ENCODE measurements around the gene SF3A2.

SF3A2 gene

GRCh38 chr19:2195361-2195760 is 41.3 kb upstream of the SF3A2 start:
- ATAC-seq, result no peak

GRCh38 chr19:2195914-2196313 is 40.7 kb upstream of the SF3A2 start:
- no peak for TF ChIP-seq BACH2 (CRISPR knock-in tag; IDR thresholded peaks at IDR 0.05; ENCODE audit: borderline replicate concordance)
- no peak for TF ChIP-seq PATZ1 (CRISPR knock-in tag; IDR thresholded peaks at IDR 0.05; ENCODE audit: borderline replicate concordance)
- no peak for TF ChIP-seq GLIS3 (CRISPR knock-in tag; IDR thresholded peaks at IDR 0.05)
- TF ChIP-seq, protein P1, sequence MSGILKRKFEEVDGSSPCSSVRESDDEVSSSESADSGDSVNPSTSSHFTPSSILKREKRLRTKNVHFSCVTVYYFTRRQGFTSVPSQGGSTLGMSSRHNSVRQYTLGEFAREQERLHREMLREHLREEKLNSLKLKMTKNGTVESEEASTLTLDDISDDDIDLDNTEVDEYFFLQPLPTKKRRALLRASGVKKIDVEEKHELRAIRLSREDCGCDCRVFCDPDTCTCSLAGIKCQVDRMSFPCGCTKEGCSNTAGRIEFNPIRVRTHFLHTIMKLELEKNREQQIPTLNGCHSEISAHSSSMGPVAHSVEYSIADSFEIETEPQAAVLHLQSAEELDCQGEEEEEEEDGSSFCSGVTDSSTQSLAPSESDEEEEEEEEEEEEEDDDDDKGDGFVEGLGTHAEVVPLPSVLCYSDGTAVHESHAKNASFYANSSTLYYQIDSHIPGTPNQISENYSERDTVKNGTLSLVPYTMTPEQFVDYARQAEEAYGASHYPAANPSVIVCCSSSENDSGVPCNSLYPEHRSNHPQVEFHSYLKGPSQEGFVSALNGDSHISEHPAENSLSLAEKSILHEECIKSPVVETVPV (CRISPR knock-in tag; IDR thresholded peaks at IDR 0.05), result no peak
- TF ChIP-seq ESRRG (CRISPR knock-in tag; IDR thresholded peaks at IDR 0.05), result no peak
- no peak for ATAC-seq

More at GRCh38 chr19:2195361-2195760, 41.3 kb upstream of the SF3A2 start:
- TF ChIP-seq ZFP30 (CRISPR knock-in tag; IDR thresholded peaks at IDR 0.05), result no peak
- no peak for TF ChIP-seq ARNTL (CRISPR knock-in tag; IDR thresholded peaks at IDR 0.05; ENCODE audit: borderline replicate concordance, low read depth)
- no peak for TF ChIP-seq PATZ1 (CRISPR knock-in tag; IDR thresholded peaks at IDR 0.05; ENCODE audit: borderline replicate concordance)
- TF ChIP-seq CREB5 (CRISPR knock-in tag; IDR thresholded peaks at IDR 0.05; ENCODE audit: low read depth), result no peak
- TF ChIP-seq ESRRG (CRISPR knock-in tag; IDR thresholded peaks at IDR 0.05), result no peak
- TF ChIP-seq BACH2 (CRISPR knock-in tag; IDR thresholded peaks at IDR 0.05; ENCODE audit: borderline replicate concordance), result no peak
- no peak for TF ChIP-seq CSDC2 (CRISPR knock-in tag; IDR thresholded peaks at IDR 0.05)
- TF ChIP-seq ZNF8 (CRISPR knock-in tag; IDR thresholded peaks at IDR 0.05), result no peak
- no peak for TF ChIP-seq TCF4 (CRISPR knock-in tag; IDR thresholded peaks at IDR 0.05; ENCODE audit: borderline replicate concordance)
- no peak for TF ChIP-seq ZNF70 (CRISPR knock-in tag; IDR thresholded peaks at IDR 0.05)

GRCh38 chr19:2197270-2197669 is 39.4 kb upstream of the SF3A2 start:
- no peak for ATAC-seq

DNA sequence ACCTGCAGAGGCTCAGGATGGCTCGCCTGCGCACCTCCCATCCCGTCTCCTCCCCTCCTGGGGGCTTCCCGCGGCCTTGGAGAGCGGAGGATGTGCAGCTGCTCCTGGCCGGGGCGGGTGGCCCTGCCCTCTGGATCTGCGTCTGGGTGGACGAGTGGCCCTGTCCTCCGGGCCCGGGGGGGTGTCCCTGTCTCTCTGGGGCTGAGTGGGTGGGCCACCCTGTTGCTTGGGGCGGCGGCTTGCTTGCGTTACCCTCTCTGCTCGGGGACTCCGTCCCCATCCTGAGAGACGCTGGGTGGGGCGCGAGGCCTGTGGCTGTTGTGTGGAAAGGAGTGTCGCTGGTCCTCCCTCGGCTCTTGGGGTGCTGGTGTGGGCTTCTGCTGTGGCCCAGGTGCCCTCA is 38.3 kb upstream of the SF3A2 start:
- no peak for ATAC-seq
- TF ChIP-seq OSR1 (CRISPR knock-in tag; IDR thresholded peaks at IDR 0.05) (no peak), ARNTL (CRISPR knock-in tag; IDR thresholded peaks at IDR 0.05; ENCODE audit: borderline replicate concordance, low read depth) (no peak), PATZ1 (CRISPR knock-in tag; IDR thresholded peaks at IDR 0.05; ENCODE audit: borderline replicate concordance) (no peak), TOX (CRISPR knock-in tag; IDR thresholded peaks at IDR 0.05; ENCODE audit: borderline replicate concordance) (no peak), ZNF8 (CRISPR knock-in tag; IDR thresholded peaks at IDR 0.05) (no peak), ZFP3 (CRISPR knock-in tag; IDR thresholded peaks at IDR 0.05) (no peak), PPARA (CRISPR knock-in tag; IDR thresholded peaks at IDR 0.05; ENCODE audit: borderline replicate concordance) (no peak), ESRRG (CRISPR knock-in tag; IDR thresholded peaks at IDR 0.05) (no peak), ZNF565 (CRISPR knock-in tag; conservative IDR thresholded peaks at IDR 0.05; ENCODE audit: low read depth) (no peak)

More at GRCh38 chr19:2197270-2197669, 39.4 kb upstream of the SF3A2 start:
- no peak for TF ChIP-seq ZFP30 (CRISPR knock-in tag; IDR thresholded peaks at IDR 0.05)
- TF ChIP-seq ESRRG (CRISPR knock-in tag; IDR thresholded peaks at IDR 0.05), result no peak
- no peak for TF ChIP-seq OSR1 (CRISPR knock-in tag; IDR thresholded peaks at IDR 0.05)
- TF ChIP-seq CREB5 (CRISPR knock-in tag; IDR thresholded peaks at IDR 0.05; ENCODE audit: low read depth), result no peak
- TF ChIP-seq, protein P1 (CRISPR knock-in tag; IDR thresholded peaks at IDR 0.05), result no peak
- no peak for TF ChIP-seq TCF4 (CRISPR knock-in tag; IDR thresholded peaks at IDR 0.05; ENCODE audit: borderline replicate concordance)
- no peak for TF ChIP-seq GLIS3 (CRISPR knock-in tag; IDR thresholded peaks at IDR 0.05)
- no peak for TF ChIP-seq PPARA (CRISPR knock-in tag; IDR thresholded peaks at IDR 0.05; ENCODE audit: borderline replicate concordance)
- TF ChIP-seq ISL1 (CRISPR knock-in tag; IDR thresholded peaks at IDR 0.05), result no peak
- no peak for TF ChIP-seq ZNF8 (CRISPR knock-in tag; IDR thresholded peaks at IDR 0.05)
